ENCODE results near the gene CFD.

GRCh38 chr19:829129-829758, 30.2 kb upstream of the CFD start:
- TF ChIP-seq CTCF (IDR thresholded peaks at IDR 0.05) (no peak), POLR2A (IDR thresholded peaks at IDR 0.05) (no peak)
